Tibial artery (tissue), 4 donors: Measurements from ENCODE around the gene DNAJB1.

Experiments used
- DNase-seq, 2 donors: peaks; one replicate each; pipeline ENCODE4 v3.0.0-alpha.2; 2019
- H3K27ac ChIP-seq, 2 donors: fragments of 200-600 bp; sonication (generic) in 1 of 2; 1 replicate in 1 of 2; 2 replicates in 1 of 2; pipeline ENCODE4 v1.5.1; 2018 to 2019; ENCODE audit warnings: mild to moderate bottlenecking in 1 of 2
- H3K27me3 ChIP-seq, 2 donors: fragments of 200-600 bp; sonication (generic) in 1 of 2; one replicate each; pipeline versions ENCODE4 v1.5.1 to v1.6.0; 2016 to 2019
- H3K36me3 ChIP-seq, 3 donors: fragments of 200-600 bp; sonication (generic) in 2 of 3; one replicate each; pipeline ENCODE4 v1.5.1; 2016 to 2019; ENCODE audit warnings: mild to moderate bottlenecking in 2 of 3
- H3K4me1 ChIP-seq, 4 donors: fragments of 200-600 bp; sonication (generic) in 2 of 4; 1 replicate in 3 of 4; 2 replicates in 1 of 4; pipeline ENCODE4 v1.5.1; 2016 to 2019
- H3K4me3 ChIP-seq, 2 donors: fragments of 200-600 bp; sonication (generic) in 1 of 2; 1 replicate in 1 of 2; 2 replicates in 1 of 2; pipeline ENCODE4 v1.5.1; 2018 to 2019; ENCODE audit warnings: mild to moderate bottlenecking in 2 of 2
- H3K9me3 ChIP-seq, 3 donors: fragments of 200-600 bp; sonication (generic) in 1 of 3; one replicate each; pipeline ENCODE4 v1.5.1; 2016 to 2019
- CTCF ChIP-seq, 2 experiments: fragments of 200-600 bp in 1 of 2; fragments of 450-650 bp in 1 of 2; IDR thresholded peaks; one replicate each; pipeline ENCODE4 v1.5.1; 2017 to 2019; ENCODE audit warnings: antibody characterized with exemption in 2 of 2, mild to moderate bottlenecking in 1 of 2, moderate library complexity in 1 of 2
- intact Hi-C: fragments of 100-400 bp; cut with DNase I; formaldehyde crosslinking; loops from one replicate; pipeline ENCODE4 v1.15.0; 2023; ENCODE audit warnings: low total_unique reads

Gene DNAJB1

GRCh38 chr19:14497228-14497921 lies 20.8 kb downstream of the DNAJB1 start:
- no peak for DNase-seq
- Histone ChIP-seq H3K36me3 (peaks cover 0 to 6% (median 5%) of the 10 kb centered on the region in 3 donors), H3K27ac (peak overlapping the region; percentile 56 to 72), H3K4me1 (peaks cover 0 to 39% (median 26%) of the 10 kb centered on the region in 4 donors), H3K4me3 (no peak overlapping the region), H3K9me3 (no peaks in the 10 kb centered on the region), H3K27me3 (no peaks in the 10 kb centered on the region)
- no peak for TF ChIP-seq CTCF (IDR thresholded peaks at IDR 0.05)
- intact Hi-C loops, result no loop called here

- H3K27me3 ChIP-seq, result no peaks in the 10 kb centered on the region
- no peak for TF ChIP-seq CTCF (IDR thresholded peaks at IDR 0.05)
- peaks cover 0 to 39% (median 26%) of the 10 kb centered on the region in 4 donors for H3K4me1 ChIP-seq
- H3K36me3 ChIP-seq, result peaks cover 0 to 12% (median 11%) of the 10 kb centered on the region in 3 donors
- H3K9me3 ChIP-seq, result no peaks in the 10 kb centered on the region
- H3K27ac ChIP-seq, result peak overlapping the region; percentile 56 to 72
- intact Hi-C loops, result no loop called here
- peak overlapping the region; percentile 84 to 99 for H3K4me3 ChIP-seq
- no peak for DNase-seq
These were observed 21.4 kb downstream of the DNAJB1 start for GRCh38 chr19:14496834-14497227.

DNA sequence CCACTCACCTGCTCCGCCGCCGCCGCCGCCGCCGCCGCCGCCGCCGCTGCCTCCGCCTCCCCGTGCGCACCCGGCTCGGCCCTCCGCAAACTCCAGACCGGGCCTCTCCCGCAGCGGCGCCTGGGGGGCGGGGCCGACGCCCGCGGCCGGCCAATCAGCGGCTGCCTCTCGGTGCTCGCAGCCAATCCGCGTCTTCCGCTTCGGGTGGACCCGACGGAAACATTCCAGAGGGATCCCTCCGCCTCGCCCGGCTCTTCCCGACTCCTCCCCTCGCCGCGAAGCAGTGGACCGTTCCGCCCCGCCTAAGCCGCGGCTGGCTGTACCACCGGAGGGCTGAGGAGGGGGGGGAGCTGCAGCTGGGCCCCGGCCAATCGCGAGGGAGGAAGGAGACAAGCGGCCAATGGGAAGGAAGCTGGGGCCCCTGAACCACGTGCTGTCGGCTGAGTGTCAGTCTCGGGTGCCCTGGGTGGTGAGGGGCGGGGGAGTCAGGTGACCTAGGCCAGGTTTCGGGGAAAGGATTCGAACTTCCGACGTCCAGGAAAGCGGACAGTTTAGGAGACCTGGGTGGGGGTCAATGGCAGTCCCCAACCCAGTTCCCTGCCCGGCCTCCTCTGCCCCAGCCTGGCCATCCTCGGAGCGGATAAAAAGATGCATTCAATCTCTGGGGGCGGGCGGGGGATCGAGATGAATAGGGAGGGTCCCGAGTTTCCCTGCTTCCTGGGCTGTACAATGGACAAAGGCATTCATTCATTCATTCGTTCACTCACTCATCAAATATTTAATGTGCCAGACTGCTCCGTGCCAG lies 22.0 kb downstream of the DNAJB1 start, which contains the start of gene GIPC1:
GIPC1 (minus strand) TSS at position 99 of the 805 bp plus-strand sequence. CDS start 13,151 bp downstream, outside the sequence.
- H3K4me3 ChIP-seq, result peak within 1 kb of the TSS; percentile 84 to 99
- H3K36me3 ChIP-seq, result peaks cover 0 to 18% (median 17%) of the 10 kb centered on the region in 3 donors
- H3K27ac ChIP-seq, result peak within 1 kb of the TSS; percentile 67 to 72
- no peaks in the 10 kb centered on the region for H3K27me3 ChIP-seq
- DNase-seq, result peak; percentile 92 to 99
- intact Hi-C loops, result no loop called here
- no peaks in the 10 kb centered on the region for H3K9me3 ChIP-seq
- TF ChIP-seq CTCF (IDR thresholded peaks at IDR 0.05), result no peak
- H3K4me1 ChIP-seq, result peaks cover 0 to 39% (median 26%) of the 10 kb centered on the region in 4 donors

DNA sequence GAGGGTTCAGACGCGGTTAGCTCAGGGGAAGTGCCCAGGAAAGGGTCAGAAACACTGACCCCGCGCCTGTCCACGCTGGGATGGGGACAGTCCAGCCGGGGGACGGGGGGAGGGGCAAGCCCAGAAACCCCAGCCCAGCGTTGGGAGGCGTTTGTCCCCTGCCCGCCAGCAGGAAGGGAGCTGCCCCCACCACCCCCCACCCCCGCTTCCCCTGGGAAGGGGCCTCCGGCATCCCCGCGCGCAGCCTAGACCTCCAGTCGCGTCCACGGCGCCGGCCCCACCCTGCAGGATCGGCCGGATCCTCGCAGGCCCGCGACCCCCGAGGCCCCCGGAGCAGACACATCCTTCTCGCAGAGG lies 22.5 kb downstream of the DNAJB1 start:
- intact Hi-C loops, result no loop called here
- no peaks in the 10 kb centered on the region for H3K9me3 ChIP-seq
- no peak for TF ChIP-seq CTCF (IDR thresholded peaks at IDR 0.05)
- no peak for DNase-seq
- H3K36me3 ChIP-seq, result peaks cover 0 to 23% (median 18%) of the 10 kb centered on the region in 3 donors
- peak overlapping the region; percentile 67 to 72 for H3K27ac ChIP-seq
- peak overlapping the region; percentile 84 to 99 for H3K4me3 ChIP-seq
- no peaks in the 10 kb centered on the region for H3K27me3 ChIP-seq
- peaks cover 0 to 39% (median 26%) of the 10 kb centered on the region in 4 donors for H3K4me1 ChIP-seq

- H3K4me3 ChIP-seq, result peak overlapping the region; percentile 84 to 99
- DNase-seq, result no peak
- peaks cover 0 to 39% (median 26%) of the 10 kb centered on the region in 4 donors for H3K4me1 ChIP-seq
- peaks cover 3 to 29% (median 18%) of the 10 kb centered on the region in 3 donors for H3K36me3 ChIP-seq
- peak overlapping the region; percentile 67 to 72 for H3K27ac ChIP-seq
- TF ChIP-seq CTCF (IDR thresholded peaks at IDR 0.05), result no peak
- intact Hi-C loops, result no loop called here
- H3K9me3 ChIP-seq, result no peaks in the 10 kb centered on the region
- no peaks in the 10 kb centered on the region for H3K27me3 ChIP-seq
These were observed 23.1 kb downstream of the DNAJB1 start for GRCh38 chr19:14494910-14495671.
